Mucosa of descending colon (tissue), 3 donors: ENCODE data around the gene BCAT1. TPM values are rescaled to one million over a fixed set of nuclear protein-coding genes. Genes with fewer than 3 reads are reported as not detected.

ENCODE experiments used
- ATAC-seq: fragments of 200-7000 bp; cut with Tn5 transposase; one replicate; pipeline ENCODE4 v1.9.1; 2020; ENCODE audit warnings: mild to moderate bottlenecking, moderate library complexity
- DNase-seq, 3 donors: peaks; one replicate each; pipeline ENCODE4 v3.0.0-alpha.2; 2020
- H3K36me3 ChIP-seq: fragments of 200-600 bp; one replicate; pipeline ENCODE4 v1.8.0; 2021; ENCODE audit warnings: low read depth, mild to moderate bottlenecking
- H3K4me1 ChIP-seq: fragments of 200-600 bp; one replicate; pipeline ENCODE4 v1.8.0; 2021; ENCODE audit warnings: low read depth, mild to moderate bottlenecking
- H3K4me3 ChIP-seq: fragments of 200-600 bp; one replicate; pipeline ENCODE4 v1.8.0; 2021; ENCODE audit warnings: mild to moderate bottlenecking
- H3K9me3 ChIP-seq: fragments of 200-600 bp; one replicate; pipeline ENCODE4 v1.8.0; 2021; ENCODE audit warnings: mild to moderate bottlenecking
- CTCF ChIP-seq: fragments of 200-600 bp; IDR thresholded peaks from one replicate; pipeline ENCODE4 v1.8.0; 2022; ENCODE audit warnings: antibody characterized with exemption, mild to moderate bottlenecking
- intact Hi-C, 2 donors: fragments of 100-400 bp; cut with DNase I in 1 of 2; cut with micrococcal nuclease in 1 of 2; formaldehyde crosslinking; loops; one replicate each; pipeline versions ENCODE4 v1.11.0 to v1.11.1; 2022; cut with DNase I, micrococcal nuclease
- total RNA-seq, 3 donors: library from RNA; stranded (reverse); fragmentation: NEBNext Ultra II Directional in 2 of 3; extraction: Animal tissue kit (Norgen Biotek cat#: 25700) in 2 of 3; gene quantifications; one replicate each; pipeline versions ENCODE4 v1.2.1 to v1.2.4, GENCODE V29; 2021 to 2023
- donor health status: DM: no; HTN: no; CAD: no; lungs with moderate emphysema.
- donor health status: DM: no; HTN: no; CAD: no.
- donor health status: DM: no; HTN: yes; CAD: no.

BCAT1 gene
- total RNA-seq, 3 donors from 2014 or later, result 5.3 to 19.7 (median 11.1) TPM

DNA sequence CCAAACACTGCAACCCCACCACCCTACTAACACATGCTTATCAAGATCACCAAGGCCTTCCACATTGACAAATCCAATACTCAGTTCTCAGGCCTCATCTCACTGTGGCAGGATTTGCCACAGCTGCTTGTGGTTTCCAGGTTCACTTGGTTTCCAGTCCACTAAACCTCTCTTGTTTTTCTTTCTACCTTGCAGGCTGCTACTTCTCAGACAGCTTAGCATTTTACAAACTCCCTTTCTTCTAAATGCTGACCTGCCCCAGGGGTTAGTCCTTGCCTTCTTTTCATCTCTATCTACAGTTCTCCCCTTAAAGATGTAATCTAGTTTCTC, 84.1 kb downstream of the BCAT1 start:
- Histone ChIP-seq H3K4me3 (no peak overlapping the region), H3K36me3 (no peaks in the 10 kb centered on the region), H3K4me1 (no peaks in the 10 kb centered on the region), H3K9me3 (no peaks in the 10 kb centered on the region)
- intact Hi-C loops, result no loop called here
- DNase-seq (no peak), ATAC-seq (no peak)
- no peak for TF ChIP-seq CTCF

DNA sequence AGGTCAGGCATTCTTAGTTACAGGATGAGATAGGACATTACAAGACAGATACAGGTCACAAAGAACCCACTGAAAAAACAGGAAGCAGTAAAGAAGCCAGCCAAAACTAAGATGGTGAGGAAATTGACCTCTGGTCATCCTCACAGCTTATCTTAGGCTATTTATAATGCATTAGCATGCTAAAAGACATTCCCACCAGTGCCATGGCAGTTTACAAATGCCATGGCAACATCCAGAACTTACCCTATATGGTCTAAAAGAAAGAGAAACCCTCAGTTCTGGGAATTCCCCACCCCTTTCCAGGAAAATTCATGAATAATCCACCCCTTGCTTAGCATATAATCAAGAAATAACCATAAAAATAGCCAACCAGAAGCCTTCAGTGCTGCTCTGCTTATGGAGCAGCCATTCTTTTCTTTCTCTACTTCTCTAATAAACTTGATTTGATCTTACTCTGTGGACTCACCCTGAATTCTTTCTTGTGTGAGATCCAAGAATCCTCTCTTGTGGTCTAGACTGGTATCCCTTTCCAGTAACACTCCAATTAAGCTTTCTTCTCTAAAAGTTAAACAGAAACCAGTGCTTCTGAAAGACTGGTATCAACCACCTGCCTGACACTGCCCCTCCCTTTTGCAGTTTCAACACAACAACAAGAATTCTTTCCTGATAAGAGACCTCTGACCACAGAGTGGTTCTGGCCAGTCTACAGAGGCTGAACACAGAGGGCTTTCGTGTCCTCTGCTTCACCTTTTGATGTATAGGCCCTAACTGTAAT, 86.9 kb downstream of the BCAT1 start:
- intact Hi-C loops, result no loop called here
- Histone ChIP-seq H3K4me1 (no peaks in the 10 kb centered on the region), H3K36me3 (no peaks in the 10 kb centered on the region), H3K9me3 (no peaks in the 10 kb centered on the region), H3K4me3 (no peak overlapping the region)
- ATAC-seq, result no peak
- TF ChIP-seq CTCF, result no peak
- no peak for DNase-seq

DNA sequence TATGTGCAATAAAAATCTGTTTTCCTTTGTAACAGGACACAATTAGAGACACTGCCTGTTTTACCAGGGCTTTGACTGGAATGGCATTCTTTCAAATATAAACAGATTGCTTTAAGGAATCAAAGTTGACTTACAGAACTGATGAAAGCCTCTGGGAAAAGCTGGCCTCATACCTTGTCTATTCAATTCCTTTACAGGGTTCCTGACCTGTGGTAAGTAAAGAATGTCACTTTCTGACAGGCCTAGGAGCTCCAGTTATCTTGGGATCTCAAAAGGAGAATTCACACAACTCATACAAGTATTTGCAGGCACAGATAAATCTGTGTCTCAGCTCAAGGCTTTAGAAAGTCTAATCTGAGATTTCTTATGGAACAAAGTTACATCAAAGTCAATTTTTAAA, 88.4 kb downstream of the BCAT1 start:
- no peak for TF ChIP-seq CTCF
- Histone ChIP-seq H3K4me1 (no peaks in the 10 kb centered on the region), H3K36me3 (no peaks in the 10 kb centered on the region), H3K4me3 (no peak overlapping the region), H3K9me3 (no peaks in the 10 kb centered on the region)
- ATAC-seq, result no peak
- intact Hi-C loops, result no loop called here
- DNase-seq, result no peak

DNA sequence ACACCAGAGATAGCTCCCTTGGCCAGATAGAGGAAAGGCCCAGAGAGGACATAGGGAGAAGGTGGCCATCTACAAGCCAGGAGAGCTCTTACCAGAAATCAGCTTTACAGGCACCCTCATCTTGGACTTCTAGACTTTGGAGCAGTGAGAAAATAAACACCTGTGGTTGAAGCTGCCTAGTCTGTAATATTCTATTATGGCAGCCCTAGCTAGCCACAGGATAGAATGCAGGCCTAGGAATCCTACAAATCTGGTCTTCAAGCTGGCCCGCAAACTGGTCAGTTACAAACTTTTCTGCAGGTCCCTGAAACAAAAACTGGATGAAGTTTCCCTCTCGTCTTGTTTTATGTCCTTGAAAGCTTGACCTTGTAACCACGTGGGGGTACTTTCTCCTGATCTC, 92.4 kb downstream of the BCAT1 start:
- no peak for ATAC-seq
- Histone ChIP-seq H3K9me3 (no peaks in the 10 kb centered on the region), H3K4me1 (no peaks in the 10 kb centered on the region), H3K36me3 (no peaks in the 10 kb centered on the region), H3K4me3 (no peak overlapping the region)
- TF ChIP-seq CTCF, result no peak
- intact Hi-C loops, result no loop called here
- DNase-seq, result no peak

GRCh38 chr12:24854908-24855307, 94.0 kb downstream of the BCAT1 start:
- TF ChIP-seq CTCF, result no peak
- H3K4me1 ChIP-seq, result no peaks in the 10 kb centered on the region
- H3K9me3 ChIP-seq, result no peaks in the 10 kb centered on the region
- H3K4me3 ChIP-seq, result no peak overlapping the region
- intact Hi-C loops, result no loop called here
- H3K36me3 ChIP-seq, result no peaks in the 10 kb centered on the region
- DNase-seq (no peak), ATAC-seq (no peak)

GRCh38 chr12:24854017-24854416, 94.9 kb downstream of the BCAT1 start:
- no peak for TF ChIP-seq CTCF
- no peak overlapping the region for H3K4me3 ChIP-seq
- intact Hi-C loops, result no loop called here
- no peaks in the 10 kb centered on the region for H3K4me1 ChIP-seq
- no peaks in the 10 kb centered on the region for H3K36me3 ChIP-seq
- no peaks in the 10 kb centered on the region for H3K9me3 ChIP-seq
- DNase-seq (no peak), ATAC-seq (no peak)
